Hepatocyte (in vitro differentiated cells): ENCODE measurements around the gene LAT. TPM values are rescaled to one million over a fixed set of nuclear protein-coding genes. Genes with fewer than 3 reads are reported as not detected.

Experiments
- DNase-seq: peaks from one replicate; pipeline ENCODE4 v3.0.0-alpha.2; 2016; ENCODE audit warnings: low spot score
- H2AFZ ChIP-seq: fragments of 200-600 bp; sonication (generic); 2 replicates; pipeline ENCODE4 v1.6.0; 2016; ENCODE audit warnings: antibody characterized with exemption, mild to moderate bottlenecking
- H3K27ac ChIP-seq: fragments of 200-600 bp; sonication (generic); 2 replicates; pipeline ENCODE4 v1.5.1; 2016; ENCODE audit warnings: mild to moderate bottlenecking
- H3K27me3 ChIP-seq: fragments of 200-600 bp; sonication (generic); 2 replicates; pipeline ENCODE4 v1.6.1; 2016
- H3K36me3 ChIP-seq: fragments of 200-600 bp; sonication (generic); replicated peaks from 2 replicates; pipeline ENCODE4 v1.5.1; 2016; ENCODE audit warnings: low read depth; ENCODE audit not compliant: insufficient read depth
- H3K4me1 ChIP-seq: fragments of 200-600 bp; sonication (generic); 2 replicates; pipeline ENCODE4 v1.5.1; 2016; ENCODE audit warnings: mild to moderate bottlenecking, moderate library complexity; ENCODE audit not compliant: insufficient read depth
- H3K4me2 ChIP-seq: fragments of 200-600 bp; sonication (generic); 2 replicates; pipeline ENCODE4 v1.6.0; 2016
- H3K4me3 ChIP-seq: fragments of 200-600 bp; sonication (generic); 2 replicates; pipeline ENCODE4 v1.5.1; 2016; ENCODE audit warnings: mild to moderate bottlenecking
- H3K79me2 ChIP-seq: fragments of 200-600 bp; sonication (generic); 2 replicates; pipeline ENCODE4 v1.6.0; 2017; ENCODE audit warnings: mild to moderate bottlenecking
- H3K9me2 ChIP-seq: fragments of 200-600 bp; sonication (generic); replicated peaks from 2 replicates; pipeline ENCODE4 v1.6.0; 2017; ENCODE audit warnings: mild to moderate bottlenecking; ENCODE audit not compliant: insufficient read depth
- H3K9me3 ChIP-seq: fragments of 200-600 bp; sonication (generic); 2 replicates; pipeline ENCODE4 v1.5.1; 2016; ENCODE audit warnings: low read depth, mild to moderate bottlenecking
- H4K20me1 ChIP-seq: fragments of 200-600 bp; sonication (generic); 2 replicates; pipeline ENCODE4 v1.6.0; 2016; ENCODE audit warnings: mild to moderate bottlenecking; ENCODE audit not compliant: insufficient read depth, poor library complexity, severe bottlenecking
- EZH2 ChIP-seq: fragments of 200-600 bp; sonication (generic); IDR thresholded peaks from 2 replicates; pipeline ENCODE4 v1.6.1; 2016; ENCODE audit warnings: antibody characterized with exemption, mild to moderate bottlenecking, borderline replicate concordance
- EZH2phosphoT487 ChIP-seq: fragments of 200-600 bp; sonication (generic); IDR thresholded peaks from one replicate; pipeline ENCODE4 v1.6.1; 2018; ENCODE audit warnings: antibody characterized with exemption, mild to moderate bottlenecking, low read depth, moderate library complexity; ENCODE audit not compliant: unreplicated experiment, severe bottlenecking
- WGBS: methylation state at CpG from one replicate; pipeline ENCODE4 v1.1.6; 2016; ENCODE audit warnings: low lambda C conversion rate; ENCODE audit errors: missing lambda C conversion rate; 5-methylcytosine and 5-hydroxymethylcytosine counted together
- polyA plus RNA-seq: library from polyadenylated mRNA; unstranded; fragments of >200 nt; fragmentation: Nextera tagmentation; extraction: Ambion mirVana; gene quantifications from 2 replicates; pipeline ENCODE4 v1.2.1, GENCODE V29; 2016
- total RNA-seq: library from RNA; depleted of rRNA; stranded (reverse); fragments of >200 nt; gene quantifications from 2 replicates; pipeline ENCODE4 v1.2.3, GENCODE V29; 2014
- TF ChIP-seq, protein P1 (sequence below): fragments of 200-600 bp; sonication (generic); IDR thresholded peaks from 2 replicates; pipeline ENCODE4 v1.5.1; 2016; ENCODE audit warnings: antibody characterized with exemption, mild to moderate bottlenecking; ENCODE audit not compliant: poor library complexity

Gene LAT
- total and polyA plus RNA-seq, 2 experiments from 2014 or later: 1.00 to 2.4 TPM

DNA sequence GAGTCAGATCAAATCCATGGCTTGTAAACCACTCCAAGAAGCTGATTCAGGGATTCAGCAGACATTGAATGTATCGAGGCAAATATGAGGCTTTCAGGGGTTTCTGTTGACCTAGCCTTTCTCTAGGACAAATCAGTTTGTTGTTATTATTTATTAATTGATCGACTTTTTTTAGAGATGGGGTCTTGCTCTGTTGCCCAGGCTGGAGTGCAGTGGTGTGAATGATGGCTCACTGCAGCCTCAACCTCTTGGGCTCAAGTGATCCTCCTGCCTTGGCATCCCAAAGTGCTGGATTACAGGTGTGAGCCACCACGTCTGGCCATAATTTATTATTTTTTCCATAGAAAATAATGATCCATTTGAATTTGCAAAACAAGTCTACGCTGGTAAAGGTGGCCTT, 27.0 kb downstream of the LAT start:
- no peaks in the 10 kb centered on the region for H3K79me2 ChIP-seq
- 86% methylated on average over 4 of the region's 4 CpGs for WGBS
- no peaks in the 10 kb centered on the region for H3K9me2 ChIP-seq
- H3K27ac ChIP-seq: no peak overlapping the region
- no peak overlapping the region for H3K4me2 ChIP-seq
- no peaks in the 10 kb centered on the region for H3K36me3 ChIP-seq
- no peaks in the 10 kb centered on the region for H3K27me3 ChIP-seq
- H3K9me3 ChIP-seq: no peaks in the 10 kb centered on the region
- no peaks in the 10 kb centered on the region for H4K20me1 ChIP-seq
- H3K4me3 ChIP-seq: no peak overlapping the region
- no peak overlapping the region for H2AFZ ChIP-seq
- TF ChIP-seq EZH2phosphoT487: no peak
- DNase-seq: no peak
- no peaks in the 10 kb centered on the region for H3K4me1 ChIP-seq

DNA sequence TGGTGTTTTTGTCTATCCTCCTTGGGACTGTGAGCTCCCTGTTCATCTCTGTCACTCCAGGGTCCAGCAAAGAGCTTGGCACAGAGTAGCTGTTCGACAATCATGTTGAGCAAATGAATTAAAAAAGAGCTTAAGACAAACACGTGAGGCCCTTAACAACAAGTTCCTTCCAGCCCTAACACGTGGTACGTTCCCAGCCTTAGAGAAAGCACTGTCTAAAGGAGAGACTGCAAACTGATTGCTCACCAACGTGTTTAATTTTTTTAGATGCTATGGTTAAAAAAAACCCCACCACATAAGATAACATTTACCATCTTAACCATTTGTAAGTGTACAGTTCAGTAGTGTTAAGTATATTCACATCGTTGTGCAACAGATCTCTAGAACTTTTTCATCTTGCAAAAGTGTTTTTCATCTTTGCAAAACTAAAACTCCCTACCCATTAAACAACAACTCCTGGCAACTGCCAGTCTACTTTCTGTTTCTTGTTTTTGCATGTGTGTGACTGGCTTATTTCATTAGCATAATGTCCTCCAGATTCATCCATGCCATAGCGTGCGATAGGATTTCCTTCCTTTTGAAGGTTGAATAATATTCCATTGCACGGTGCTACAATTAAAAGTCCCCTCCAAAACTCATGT, 28.2 kb downstream of the LAT start:
- Histone ChIP-seq H3K9me3 (no peaks in the 10 kb centered on the region), H2AFZ (no peak overlapping the region), H3K4me1 (no peaks in the 10 kb centered on the region), H3K9me2 (no peaks in the 10 kb centered on the region), H4K20me1 (no peaks in the 10 kb centered on the region), H3K27ac (no peak overlapping the region), H3K4me3 (no peak overlapping the region), H3K79me2 (no peaks in the 10 kb centered on the region), H3K27me3 (no peaks in the 10 kb centered on the region), H3K4me2 (no peak overlapping the region), H3K36me3 (no peaks in the 10 kb centered on the region)
- no peak for TF ChIP-seq EZH2phosphoT487
- no peak for TF ChIP-seq EZH2
- TF ChIP-seq, protein P1, sequence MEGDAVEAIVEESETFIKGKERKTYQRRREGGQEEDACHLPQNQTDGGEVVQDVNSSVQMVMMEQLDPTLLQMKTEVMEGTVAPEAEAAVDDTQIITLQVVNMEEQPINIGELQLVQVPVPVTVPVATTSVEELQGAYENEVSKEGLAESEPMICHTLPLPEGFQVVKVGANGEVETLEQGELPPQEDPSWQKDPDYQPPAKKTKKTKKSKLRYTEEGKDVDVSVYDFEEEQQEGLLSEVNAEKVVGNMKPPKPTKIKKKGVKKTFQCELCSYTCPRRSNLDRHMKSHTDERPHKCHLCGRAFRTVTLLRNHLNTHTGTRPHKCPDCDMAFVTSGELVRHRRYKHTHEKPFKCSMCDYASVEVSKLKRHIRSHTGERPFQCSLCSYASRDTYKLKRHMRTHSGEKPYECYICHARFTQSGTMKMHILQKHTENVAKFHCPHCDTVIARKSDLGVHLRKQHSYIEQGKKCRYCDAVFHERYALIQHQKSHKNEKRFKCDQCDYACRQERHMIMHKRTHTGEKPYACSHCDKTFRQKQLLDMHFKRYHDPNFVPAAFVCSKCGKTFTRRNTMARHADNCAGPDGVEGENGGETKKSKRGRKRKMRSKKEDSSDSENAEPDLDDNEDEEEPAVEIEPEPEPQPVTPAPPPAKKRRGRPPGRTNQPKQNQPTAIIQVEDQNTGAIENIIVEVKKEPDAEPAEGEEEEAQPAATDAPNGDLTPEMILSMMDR: no peak
- no peak for DNase-seq
- 82% methylated on average over 9 of the region's 9 CpGs for WGBS

DNA sequence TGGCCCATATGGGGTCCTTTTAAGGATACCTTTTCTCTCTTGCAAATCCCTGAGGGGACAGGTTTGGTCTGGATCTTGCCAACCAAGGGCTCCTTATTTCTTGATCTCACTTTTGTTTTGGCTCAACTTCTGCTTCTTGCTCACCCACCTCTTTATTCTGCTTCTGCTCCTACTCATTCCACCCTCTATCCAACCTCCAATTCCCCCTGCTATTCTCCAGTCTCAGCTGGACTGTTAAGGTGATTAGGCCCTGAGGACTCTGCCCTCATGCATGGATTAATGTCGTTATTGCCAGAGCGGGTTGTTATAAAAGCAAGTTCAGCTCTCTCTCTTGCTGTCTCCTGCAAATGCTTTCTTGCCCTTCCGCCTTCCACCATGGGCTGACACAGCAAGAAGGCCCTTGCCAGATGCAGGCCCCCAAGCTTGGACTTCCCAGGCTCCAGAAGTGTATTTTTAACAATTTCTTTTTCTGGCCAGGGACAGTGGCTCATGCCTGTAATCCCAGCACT, 29.8 kb downstream of the LAT start:
- Histone ChIP-seq H3K4me3 (no peak overlapping the region), H3K9me3 (no peaks in the 10 kb centered on the region), H3K4me2 (no peak overlapping the region), H3K36me3 (no peaks in the 10 kb centered on the region), H3K79me2 (no peaks in the 10 kb centered on the region), H2AFZ (no peak overlapping the region), H3K4me1 (no peaks in the 10 kb centered on the region), H3K27me3 (no peaks in the 10 kb centered on the region), H3K9me2 (no peaks in the 10 kb centered on the region), H4K20me1 (no peaks in the 10 kb centered on the region), H3K27ac (no peak overlapping the region)
- DNase-seq: no peak
- TF ChIP-seq, protein P1: no peak
- TF ChIP-seq EZH2 (no peak), EZH2phosphoT487 (no peak)
- 77% methylated on average over 3 of the region's 3 CpGs for WGBS

DNA sequence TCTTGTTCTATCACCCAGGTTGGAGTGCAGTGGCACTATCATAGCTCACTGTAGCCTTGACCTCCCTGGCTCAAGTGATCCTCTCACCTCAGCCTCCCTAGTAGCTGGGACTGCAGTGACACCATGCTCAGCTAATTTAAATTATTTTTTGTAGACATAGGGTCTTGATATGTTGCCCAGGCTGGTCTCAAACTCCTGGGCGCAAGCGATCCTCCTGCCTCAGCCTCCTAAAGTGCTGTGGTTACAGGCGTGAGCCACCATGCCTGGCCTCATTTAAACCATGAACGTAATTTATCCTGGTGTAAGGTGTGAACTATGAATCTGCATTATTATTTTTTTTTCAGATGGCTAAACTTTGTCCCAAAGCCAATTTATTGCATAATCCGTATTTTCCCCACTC, 37.3 kb downstream of the LAT start:
- Histone ChIP-seq H3K36me3 (no peaks in the 10 kb centered on the region), H4K20me1 (no peaks in the 10 kb centered on the region), H3K9me2 (no peaks in the 10 kb centered on the region), H3K27ac (no peak overlapping the region), H3K4me2 (no peak overlapping the region), H2AFZ (no peak overlapping the region), H3K9me3 (no peaks in the 10 kb centered on the region), H3K4me3 (no peak overlapping the region), H3K4me1 (no peaks in the 10 kb centered on the region), H3K79me2 (no peaks in the 10 kb centered on the region), H3K27me3 (no peaks in the 10 kb centered on the region)
- DNase-seq: no peak
- 96% methylated on average over 5 of the region's 5 CpGs for WGBS
- TF ChIP-seq EZH2: no peak
- no peak for TF ChIP-seq EZH2phosphoT487
- TF ChIP-seq, protein P1: no peak
